HS-27A (cell line): ENCODE results near the gene PRKCD.

Source experiments
- DNase-seq: peaks from one replicate; pipeline ENCODE4 v3.0.0-alpha.2; 2012; ENCODE audit warnings: low read depth, missing footprints

Gene PRKCD

DNA sequence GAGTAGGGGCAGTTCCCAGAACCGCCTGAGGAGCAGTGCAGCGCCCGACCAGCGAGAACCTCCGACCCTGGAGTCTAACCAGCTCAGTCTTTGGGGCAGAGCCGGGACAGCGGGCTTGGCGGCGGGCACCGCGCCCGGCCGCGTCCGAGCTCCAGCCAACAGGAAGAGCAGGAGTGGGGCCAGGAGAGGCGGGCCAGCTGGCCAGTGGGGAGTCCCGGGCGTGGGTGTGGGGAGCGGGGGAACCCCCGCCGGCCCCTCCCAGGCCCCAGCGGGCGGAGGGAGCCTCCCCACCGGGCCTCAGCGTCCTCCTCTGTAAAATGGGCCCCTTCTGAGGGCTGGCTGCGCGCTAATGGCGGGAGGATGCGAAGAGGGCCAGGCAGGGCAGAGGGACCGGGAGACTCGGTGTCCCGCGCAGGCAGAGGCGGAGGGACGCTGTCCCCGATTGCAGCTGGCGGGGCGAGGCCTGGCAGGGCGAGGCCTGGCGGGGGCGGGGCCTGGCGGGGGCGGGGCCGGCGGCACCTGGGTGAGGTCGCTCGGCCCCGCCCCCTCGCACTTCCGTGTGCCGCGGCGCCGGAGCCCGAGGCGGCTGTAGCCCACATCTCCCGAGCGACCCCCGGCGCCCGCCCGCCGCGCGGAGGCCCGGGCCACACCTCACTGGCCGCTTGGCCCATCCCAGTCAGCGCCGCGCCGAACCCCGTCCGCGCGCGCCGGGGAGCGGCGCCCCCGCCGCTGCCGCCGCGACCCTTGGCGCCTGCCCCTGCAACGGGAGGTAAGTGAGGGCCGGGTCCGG is at the start of gene PRKCD:
TSS of gene PRKCD (plus strand) at position 550 of the 790 bp plus-strand sequence. CDS start 17,214 bp downstream, outside the sequence.
- DNase-seq, result peak; percentile 51

DNA sequence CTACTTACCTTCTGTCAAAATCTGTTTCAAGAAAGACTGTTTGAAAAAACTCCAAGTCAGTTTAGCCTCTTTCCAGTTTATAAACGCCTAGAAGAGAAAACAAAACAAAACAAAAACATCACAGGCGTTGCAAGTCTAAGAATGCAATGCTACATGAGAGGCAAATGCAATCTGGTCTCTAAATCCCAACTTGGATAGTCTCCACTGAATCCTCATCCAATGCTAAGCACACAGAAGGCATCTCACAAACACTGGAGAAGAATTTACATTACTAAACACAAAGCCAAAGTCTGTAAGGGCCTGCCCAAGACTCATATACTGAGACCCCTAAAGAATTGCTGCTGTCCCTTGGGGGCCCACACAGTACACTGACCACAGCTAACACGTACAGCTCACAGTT is 49.2 kb upstream of the PRKCD start:
- DNase-seq, result no peak

DNA sequence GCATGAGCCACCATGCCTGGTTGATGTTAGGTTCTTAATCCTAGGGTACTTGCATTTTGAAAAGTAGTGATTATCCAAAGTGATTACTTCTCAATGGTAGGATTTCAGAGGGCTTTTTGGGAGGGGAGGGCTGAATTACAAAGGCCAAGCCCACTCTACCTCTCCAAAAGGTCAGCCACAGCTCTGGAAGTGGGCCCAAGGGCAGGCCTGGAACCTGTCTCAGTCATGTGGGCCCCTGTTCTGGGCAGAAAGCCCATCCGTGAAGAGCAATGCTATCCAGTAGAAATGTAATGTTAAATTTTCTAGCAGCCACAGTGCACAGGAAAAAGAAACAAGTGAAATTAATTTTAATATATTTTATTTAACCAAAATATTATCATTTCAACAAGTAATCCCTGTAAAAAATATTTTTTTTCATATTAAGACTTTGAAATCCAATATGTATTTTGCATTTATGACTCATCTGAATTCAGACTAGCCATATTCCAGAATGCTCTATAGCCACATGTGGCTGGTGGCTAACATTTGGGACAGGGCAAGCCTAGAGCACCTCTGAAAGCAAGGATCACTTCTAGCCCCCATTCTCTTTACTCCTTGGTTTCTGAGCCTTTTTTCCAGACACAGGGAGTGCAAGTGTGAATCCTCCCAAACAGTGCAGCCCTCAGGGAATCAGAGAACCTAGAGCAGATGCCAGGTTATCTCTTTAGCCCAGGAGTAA is 47.6 kb upstream of the PRKCD start:
- DNase-seq, result no peak

DNA sequence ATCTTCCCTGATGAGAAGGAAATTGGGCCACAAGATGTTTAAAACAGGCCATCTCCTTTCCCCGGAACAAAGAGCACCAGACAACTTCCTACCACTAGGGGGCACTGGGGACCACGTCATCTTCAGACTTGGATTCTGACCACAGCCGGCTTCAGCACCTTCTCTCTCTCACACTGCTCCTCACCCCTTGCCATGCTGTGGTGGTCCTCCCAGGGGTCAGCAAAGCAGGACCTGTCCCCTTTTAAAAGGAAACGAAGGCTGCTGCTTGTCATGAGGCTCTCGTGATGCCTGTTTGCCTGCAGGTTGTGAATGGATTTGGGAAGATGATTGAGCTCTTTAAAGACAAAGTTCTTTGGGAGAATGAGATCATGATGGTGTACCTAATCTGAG is 47.0 kb upstream of the PRKCD start:
- peak; percentile 51 for DNase-seq

DNA sequence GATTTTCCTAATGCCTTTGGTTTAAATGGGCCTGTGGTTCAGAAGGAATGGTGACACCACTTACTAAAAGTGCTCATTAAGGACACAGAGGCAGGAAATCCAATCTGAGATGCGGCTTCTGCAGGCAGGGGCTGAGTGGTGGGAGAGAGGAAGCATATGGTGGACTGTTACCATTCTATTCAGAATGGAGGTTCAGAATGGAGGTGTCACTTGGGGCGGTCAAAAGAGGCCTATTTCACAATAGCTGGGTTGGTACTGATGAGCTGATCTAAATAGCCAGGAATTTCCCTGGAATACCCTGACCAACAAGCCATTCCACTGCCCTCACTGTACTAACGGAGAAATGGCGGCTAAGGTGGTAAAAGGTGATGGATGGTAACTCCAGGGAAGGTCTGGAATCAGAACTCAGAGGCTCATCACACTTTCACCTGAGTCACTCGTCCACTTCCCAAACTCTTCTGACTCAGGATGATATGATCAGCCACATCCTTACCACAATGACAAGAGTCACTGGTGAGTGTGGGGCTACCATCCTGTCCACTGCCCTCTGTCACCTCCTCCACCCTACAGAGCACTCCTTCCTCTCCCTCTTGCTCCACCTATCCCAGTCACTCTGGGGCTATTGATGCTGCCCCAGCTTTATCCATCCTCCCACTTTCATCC is 46.5 kb upstream of the PRKCD start:
- no peak for DNase-seq

DNA sequence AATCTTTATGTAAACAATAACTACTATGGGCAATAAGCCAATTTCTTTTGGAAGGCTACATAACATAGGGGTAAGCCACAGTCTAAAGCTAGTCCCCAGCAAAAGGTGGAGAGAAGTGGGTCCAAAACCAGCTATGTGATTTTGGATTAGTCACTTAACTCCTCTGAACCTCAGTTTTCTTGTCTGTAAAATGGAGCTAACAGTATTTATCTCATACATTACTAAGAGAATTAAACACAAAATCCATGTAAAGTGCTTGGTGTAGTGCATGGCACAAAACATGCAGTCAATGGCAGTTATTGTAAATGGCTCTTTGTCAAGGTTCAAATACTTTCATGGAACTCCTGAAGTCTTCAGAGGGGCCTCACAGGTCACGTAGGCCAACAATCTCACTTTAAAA is 44.1 kb upstream of the PRKCD start:
- DNase-seq, result no peak

DNA sequence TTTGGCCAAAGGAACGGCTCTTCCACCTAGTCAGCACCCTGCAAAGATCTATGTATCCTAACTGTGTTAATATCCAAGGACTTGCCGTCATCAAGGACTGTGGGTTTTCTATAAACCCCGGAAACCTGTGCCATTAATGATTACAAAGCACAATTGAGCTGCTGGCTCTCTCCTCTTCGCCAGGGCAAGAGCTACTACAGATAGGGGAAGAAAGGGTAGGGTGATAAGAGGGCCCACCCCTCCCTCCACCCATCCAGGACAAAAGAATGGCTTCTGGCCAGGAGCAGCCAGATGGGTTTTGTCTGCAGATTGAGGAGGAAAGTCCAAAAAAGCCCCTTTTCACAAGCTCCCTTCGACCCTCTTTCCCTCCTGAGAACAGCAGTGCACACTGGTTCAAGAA is 40.7 kb upstream of the PRKCD start:
- DNase-seq, result no peak

DNA sequence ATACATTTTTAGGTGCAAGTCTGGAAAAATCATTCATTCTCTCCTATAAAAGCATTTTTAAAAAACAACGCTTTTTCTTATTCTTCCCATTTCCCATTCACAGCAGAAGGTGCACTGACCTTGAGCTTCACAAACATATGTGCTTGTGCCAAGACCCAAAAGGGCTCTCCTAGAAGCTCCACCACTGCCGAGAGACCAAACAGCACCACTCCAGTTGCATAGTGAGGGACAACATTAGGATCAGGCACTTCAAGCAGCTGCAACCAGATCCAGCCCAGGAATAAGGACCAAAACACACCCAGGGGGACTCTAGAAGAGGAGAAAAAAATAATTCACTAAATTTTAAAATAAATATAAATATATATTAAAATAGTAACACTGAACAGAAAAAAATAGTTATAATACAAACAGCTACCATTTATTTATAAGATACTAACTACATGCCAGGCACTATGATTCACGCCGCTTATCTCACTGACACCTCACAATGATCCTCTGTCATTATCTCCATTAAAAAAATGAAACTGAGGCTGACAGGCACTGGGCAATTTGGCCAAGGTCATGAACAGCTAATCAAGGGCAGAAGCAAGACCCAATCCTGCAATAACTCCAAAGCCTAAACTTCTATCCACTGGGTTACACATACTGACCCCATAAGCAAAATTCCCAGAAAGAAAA is 38.6 kb upstream of the PRKCD start:
- no peak for DNase-seq

DNA sequence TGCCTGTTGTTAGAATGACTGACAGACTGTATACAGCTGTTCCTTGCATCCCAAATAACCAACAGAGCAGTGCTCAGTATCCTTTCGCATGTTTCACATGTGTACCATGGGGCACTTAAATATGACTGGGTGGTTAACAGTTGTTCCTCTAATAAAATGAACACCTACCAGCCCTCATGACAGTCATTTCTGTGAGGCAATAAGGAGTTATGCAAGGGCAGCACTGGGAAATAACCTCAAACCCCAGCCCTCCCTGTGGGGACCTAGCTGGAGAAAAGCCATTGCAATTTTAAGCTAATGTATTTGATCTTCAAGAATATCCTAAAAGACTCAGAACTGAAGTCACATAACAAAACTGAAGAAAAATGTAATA is 38.1 kb upstream of the PRKCD start:
- DNase-seq, result no peak

DNA sequence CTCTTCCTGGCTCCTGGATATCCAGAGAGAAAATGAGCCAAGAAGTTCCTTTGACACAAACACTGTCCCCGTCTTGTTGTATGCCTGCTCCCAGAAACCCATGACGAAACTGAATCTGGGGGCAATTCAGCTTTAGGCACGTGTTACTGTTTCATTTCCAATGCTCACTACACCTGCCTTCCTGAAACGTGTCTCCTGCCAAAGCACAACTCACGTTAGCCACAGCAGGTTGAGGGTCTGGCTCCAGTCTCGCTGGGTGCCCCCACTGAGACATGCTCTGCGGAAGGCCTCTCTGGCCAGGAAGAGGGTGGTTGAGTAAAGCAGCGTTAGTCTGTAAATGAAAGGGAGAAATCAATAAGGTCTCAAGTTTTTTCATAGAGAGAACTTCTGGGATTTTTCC is 37.5 kb upstream of the PRKCD start:
- DNase-seq, result no peak

DNA sequence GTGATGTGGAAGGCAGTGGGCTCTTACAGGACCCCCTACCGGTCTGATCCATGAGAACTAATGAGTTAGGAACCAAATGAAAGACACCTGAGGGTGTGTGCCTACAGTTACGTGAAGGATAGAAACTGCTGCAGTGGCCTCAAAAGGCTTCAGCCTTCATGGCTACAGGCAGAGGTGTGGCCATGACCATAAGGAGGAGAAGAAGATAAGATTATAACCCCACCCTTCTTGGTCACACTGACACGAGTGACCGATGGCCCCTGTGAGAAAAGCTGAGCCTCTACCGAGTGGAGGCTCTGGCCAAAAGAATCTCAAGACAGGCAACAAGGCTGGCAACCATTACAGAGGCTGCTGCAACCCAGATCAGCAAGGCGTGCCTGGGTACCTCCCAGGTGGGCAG is 37.1 kb upstream of the PRKCD start:
- no peak for DNase-seq

DNA sequence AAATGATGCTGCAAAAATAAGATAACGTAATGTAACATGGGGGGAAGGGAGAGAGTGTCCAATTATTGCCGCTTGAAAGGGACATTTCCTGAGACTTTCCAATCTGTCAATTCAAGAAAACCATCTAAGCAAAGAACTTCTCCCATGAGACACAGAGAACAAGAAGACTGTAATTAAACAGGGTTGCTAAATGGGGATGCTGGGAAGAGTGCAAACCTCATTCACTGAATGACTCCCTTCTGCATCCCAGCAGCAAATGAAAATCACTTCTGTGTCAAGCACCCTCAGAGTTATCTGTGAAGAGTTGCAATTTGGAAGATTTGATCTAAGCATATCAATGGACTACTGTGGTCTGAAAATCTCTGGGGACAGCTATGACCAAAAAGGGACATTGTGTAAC is 34.4 kb upstream of the PRKCD start:
- DNase-seq, result no peak

DNA sequence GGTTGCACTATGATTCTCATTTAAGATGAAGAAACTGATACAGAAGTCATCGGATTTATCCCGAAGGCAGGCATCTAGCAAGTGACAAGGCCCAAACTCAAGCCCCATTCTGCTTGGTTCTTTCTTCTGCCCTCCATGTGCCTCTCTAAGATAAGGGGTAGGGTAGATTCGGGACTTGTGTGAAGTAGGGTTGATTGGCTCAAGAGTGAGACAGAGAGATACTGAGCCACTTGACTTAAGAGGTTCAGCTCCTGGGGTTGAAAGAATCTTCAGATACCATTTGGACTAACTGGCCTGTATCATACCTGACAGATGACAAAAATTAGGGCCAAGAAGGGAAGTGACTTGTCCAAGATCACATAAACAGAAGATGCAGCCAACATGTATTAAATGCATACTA is 31.7 kb upstream of the PRKCD start:
- DNase-seq, result no peak

DNA sequence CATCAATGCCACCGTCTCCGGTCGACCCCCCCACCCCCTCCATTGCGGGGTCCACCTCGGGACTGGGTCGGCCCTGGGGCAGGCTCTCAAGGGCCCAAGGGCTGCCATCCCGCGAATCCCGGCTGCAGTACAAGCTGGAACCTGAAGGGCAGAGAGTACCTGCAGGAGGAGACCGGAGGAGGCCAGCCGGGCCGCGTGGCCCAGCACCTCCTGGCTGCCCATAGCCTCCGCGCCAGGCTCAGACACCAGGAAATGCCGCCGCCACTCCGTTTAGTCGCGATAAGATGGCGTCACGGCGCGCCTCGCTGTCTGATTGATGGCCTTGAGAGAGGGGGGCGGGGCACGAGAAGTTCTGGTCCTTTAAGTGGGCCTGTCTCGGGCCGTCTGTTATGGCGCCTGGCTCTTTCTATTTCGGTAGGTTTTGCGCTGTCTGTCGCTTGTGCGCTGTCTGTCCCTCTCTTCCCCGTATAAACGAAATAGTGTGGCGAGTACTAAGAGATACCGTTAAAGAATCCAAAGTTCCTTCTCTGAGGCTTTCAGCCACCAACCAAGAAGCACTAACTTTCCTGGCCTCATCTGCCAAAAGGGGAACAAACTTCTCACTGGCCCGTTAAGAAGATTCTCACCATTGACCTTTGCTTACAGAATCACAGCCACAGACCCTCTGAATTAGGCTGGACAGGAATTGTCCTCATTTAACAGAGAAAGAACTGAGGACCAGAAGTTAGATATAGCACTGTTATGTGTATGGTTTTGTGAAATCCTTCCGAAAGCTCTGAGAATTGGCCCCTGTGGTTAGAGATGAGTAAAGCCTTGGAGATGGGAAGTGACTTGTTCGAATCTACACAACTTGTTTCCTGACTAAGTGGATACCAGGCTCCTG is 30.6 kb upstream of the PRKCD start, which contains the start of gene RFT1:
TSS of gene RFT1 (minus strand) at position 257 of the 883 bp plus-strand sequence. CDS start at position 222, 35 bp downstream.
- DNase-seq, result peak; percentile 89

DNA sequence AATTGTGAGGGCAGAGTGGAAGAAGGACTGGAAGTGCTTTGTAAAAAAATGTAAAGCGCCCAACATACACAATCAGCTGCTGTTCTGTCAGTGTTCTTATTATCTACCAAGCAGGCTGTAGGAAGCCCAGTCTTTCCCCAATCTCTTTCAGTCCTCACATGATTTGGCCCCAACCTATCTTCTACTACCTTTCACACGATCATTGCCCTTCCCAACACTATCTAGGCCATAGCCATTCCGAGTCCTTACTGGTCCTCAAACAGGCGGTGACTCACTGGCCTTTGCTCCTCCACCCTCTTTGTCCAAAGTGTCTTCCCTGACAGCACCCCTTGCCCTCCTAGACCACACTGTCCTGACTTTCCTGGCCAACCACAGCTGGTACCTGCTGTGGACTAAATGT is 29.9 kb upstream of the PRKCD start:
- no peak for DNase-seq

DNA sequence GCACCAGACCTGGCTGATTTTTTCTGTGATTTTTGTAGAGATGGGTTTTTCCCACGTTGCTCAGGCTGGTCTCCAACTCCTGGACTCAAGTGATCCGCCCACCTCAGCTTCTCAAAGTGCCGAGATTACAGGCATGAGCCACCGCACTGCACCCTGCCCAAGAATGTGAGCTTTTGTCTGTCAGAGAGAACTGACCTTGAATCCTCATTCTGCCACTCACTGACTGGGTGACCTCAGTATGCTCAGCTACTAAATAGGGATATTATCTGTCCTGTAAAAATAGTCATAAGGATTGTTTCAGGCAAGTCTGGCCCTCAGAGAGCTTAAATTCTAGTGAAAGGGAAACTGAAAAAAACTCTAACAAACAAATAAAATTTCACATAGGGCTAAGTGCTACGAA is 28.7 kb upstream of the PRKCD start:
- no peak for DNase-seq

DNA sequence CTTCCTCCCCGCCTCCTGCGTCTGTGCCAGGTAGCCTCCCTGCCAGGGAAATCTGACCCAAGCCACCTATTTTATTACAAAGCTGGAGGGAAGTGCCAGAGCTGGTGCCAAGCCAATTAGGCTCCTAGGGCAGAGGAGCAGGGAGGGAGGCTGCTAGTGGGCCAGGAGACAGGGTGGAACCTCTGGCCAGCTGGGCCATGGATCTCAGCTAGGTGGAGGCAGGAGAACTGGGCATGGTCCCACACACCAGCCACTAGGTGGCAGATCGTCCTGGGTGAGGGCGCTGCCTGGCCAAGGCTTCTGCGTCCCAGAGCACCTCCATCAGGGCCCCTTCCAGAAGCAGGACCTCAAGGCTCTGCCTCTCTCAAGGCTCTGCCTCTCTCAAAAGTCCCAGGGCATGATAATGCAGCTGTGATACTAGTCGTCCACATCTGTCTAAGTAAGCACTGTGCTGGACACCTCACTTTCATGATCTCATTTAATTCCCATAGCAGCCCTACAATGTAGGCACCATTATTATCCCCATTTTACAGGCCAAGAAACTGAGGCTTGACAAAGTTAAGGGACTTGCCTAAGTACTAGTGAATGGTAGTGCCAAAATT is 26.3 kb upstream of the PRKCD start:
- no peak for DNase-seq

DNA sequence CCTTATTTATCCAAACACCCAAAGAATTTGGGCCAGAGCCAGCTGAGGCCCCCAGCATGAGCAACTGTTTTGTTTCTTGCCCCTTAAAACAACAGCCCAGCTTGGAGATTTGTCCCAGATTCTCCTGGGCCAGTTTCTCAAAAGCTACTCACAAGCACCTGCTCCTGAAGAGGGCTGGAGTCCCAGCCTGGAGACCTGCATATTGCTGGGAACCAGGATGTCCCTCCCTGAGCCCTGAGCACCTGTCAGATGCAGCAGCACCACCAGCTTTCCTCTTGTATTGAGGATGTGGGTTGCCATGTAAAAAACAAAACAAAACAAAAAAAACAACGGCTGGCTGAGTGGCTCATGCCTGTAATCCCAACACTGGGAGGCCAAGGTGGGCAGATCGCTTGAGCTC is 23.8 kb upstream of the PRKCD start:
- DNase-seq, result no peak

DNA sequence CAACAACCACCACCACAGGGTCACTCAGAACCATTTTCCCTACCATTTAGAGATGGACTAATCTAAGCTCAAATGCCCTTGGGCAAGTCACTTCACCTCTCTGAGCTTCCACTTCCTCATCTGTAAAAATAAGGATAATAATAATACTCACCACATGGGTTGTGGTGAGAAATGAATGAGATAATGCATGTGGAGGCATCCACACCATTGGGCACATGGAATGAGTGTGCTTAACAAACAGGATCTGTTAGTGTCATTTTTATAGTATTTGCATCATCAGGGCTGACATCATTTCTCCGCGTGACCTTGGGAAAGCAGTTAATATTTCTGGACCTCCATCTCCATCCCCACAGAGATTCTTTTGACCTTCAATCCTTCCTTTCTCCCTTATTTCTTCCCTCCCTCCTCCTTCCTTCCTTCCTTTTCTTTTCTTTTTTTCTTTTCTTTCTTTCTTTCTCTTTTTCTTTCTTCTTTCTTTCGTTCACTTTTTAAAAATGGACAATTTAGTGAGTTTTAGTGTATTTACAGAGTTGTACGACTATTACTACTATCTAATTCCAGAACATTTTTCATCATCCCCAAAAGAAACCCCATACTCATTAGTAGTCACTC is 23.1 kb upstream of the PRKCD start:
- DNase-seq, result no peak
